Endothelial cell of umbilical vein (primary cell): ENCODE results near the gene CDK5. TPM values are rescaled to one million over a fixed set of nuclear protein-coding genes. Genes with fewer than 3 reads are reported as not detected.

Source experiments
- BruUV-seq: library from RNA; stranded (reverse); fragments of 400-500 nt; replicated peaks from 2 replicates; lab custom pipeline; 2021; lab: Mats Ljungman, UMichigan
- CTCF ChIA-PET: fragments of 300-600, 350-600 bp; sonication (Branson Sonifier 250); formaldehyde crosslinking; loops from one replicate; lab custom pipeline; 2021; ENCODE audit warnings: antibody characterized with exemption, inconsistent platforms; lab: Charles Lee
- POLR2A ChIA-PET: fragments of 300-600, 350-600 bp; sonication (Branson Sonifier 250); formaldehyde crosslinking; loops from one replicate; lab custom pipeline; 2021; ENCODE audit warnings: antibody characterized with exemption, inconsistent platforms; lab: Charles Lee
- DNase-seq: peaks from one replicate; pipeline ENCODE4 v3.0.0-alpha.2; 2011; ENCODE audit warnings: low read depth, low spot score
- FAIRE-seq: peaks from 2 replicates; lab custom pipeline; 2011; peaks lifted over from hg19 to GRCh38; lab: Jason Lieb, UNC
- H2AFZ ChIP-seq: 2 replicates; pipeline ENCODE4 v1.6.0; 2012; ENCODE audit warnings: low read depth, low read length, control low read depth, inconsistent platforms
- H3K27ac ChIP-seq: 2 replicates; pipeline ENCODE4 v1.5.1; 2011; ENCODE audit warnings: low read depth, mild to moderate bottlenecking, control low read depth, low read length, moderate library complexity; ENCODE audit not compliant: insufficient read depth
- H3K27me3 ChIP-seq, 2 experiments: 2 replicates each; pipeline versions ENCODE4 v1.6.0 to v1.6.1; 2011; ENCODE audit warnings: low read length in 2 of 2, mixed read lengths in 1 of 2; ENCODE audit not compliant: control insufficient read depth in 2 of 2, insufficient read depth in 2 of 2
- H3K36me3 ChIP-seq, 2 experiments: 2 replicates in 1 of 2; 3 replicates in 1 of 2; pipeline ENCODE4 v1.5.1; 2011; ENCODE audit warnings: low read length in 2 of 2, mild to moderate bottlenecking in 1 of 2, moderate library complexity in 1 of 2; ENCODE audit not compliant: control insufficient read depth in 2 of 2, insufficient read depth in 2 of 2; ENCODE audit errors: extremely low read depth in 1 of 2
- H3K4me1 ChIP-seq: 3 replicates; pipeline ENCODE4 v1.5.1; 2011; ENCODE audit warnings: mild to moderate bottlenecking, low read length; ENCODE audit not compliant: control insufficient read depth, insufficient read depth; ENCODE audit errors: extremely low read depth
- H3K4me2 ChIP-seq: 2 replicates; pipeline ENCODE4 v1.6.1; 2011; ENCODE audit warnings: low read length, control low read depth, mixed read lengths; ENCODE audit not compliant: insufficient read depth
- H3K4me3 ChIP-seq, 3 experiments: fragments of 200-600 bp in 1 of 3; sonication (generic), shearing (Covaris generic) in 1 of 3; replicated peaks in 1 of 3; 2 replicates each; pipeline ENCODE4 v1.5.1; 2011 to 2016; ENCODE audit warnings: control low read depth in 3 of 3, low read length in 3 of 3, mild to moderate bottlenecking in 2 of 3, inconsistent platforms in 1 of 3, low read depth in 1 of 3, moderate library complexity in 1 of 3; ENCODE audit not compliant: insufficient read depth in 1 of 3
- H3K79me2 ChIP-seq: 2 replicates; pipeline ENCODE4 v1.6.0; 2012; ENCODE audit warnings: low read length, inconsistent platforms; ENCODE audit not compliant: control insufficient read depth, insufficient read depth
- H3K9ac ChIP-seq: replicated peaks from 2 replicates; pipeline ENCODE3; 2011; ENCODE audit warnings: low read length, control low read depth; ENCODE audit not compliant: insufficient read depth; ENCODE audit errors: extremely low read depth
- H3K9me1 ChIP-seq: replicated peaks from 3 replicates; pipeline ENCODE4 v1.6.0; 2011; ENCODE audit warnings: mild to moderate bottlenecking, low read length; ENCODE audit not compliant: control insufficient read depth, insufficient read depth; ENCODE audit errors: extremely low read depth
- H3K9me3 ChIP-seq: replicated peaks from 2 replicates; pipeline ENCODE4 v1.5.1; 2012; ENCODE audit warnings: low read length, inconsistent platforms; ENCODE audit not compliant: control insufficient read depth, insufficient read depth
- H4K20me1 ChIP-seq: replicated peaks from 2 replicates; pipeline ENCODE3; 2011; ENCODE audit warnings: mild to moderate bottlenecking, low read length; ENCODE audit not compliant: control insufficient read depth, insufficient read depth; ENCODE audit errors: extremely low read depth
- CTCF ChIP-seq, 2 donors: IDR thresholded peaks; 1 replicate in 1 of 2; 2 replicates in 1 of 2; pipeline ENCODE4 v1.5.1; 2011; ENCODE audit warnings: low read length in 2 of 2, mild to moderate bottlenecking in 2 of 2, moderate library complexity in 2 of 2, control low read depth in 1 of 2, inconsistent platforms in 1 of 2, low read depth in 1 of 2; ENCODE audit not compliant: insufficient read depth in 1 of 2; ENCODE audit errors: extremely low read depth in 1 of 2
- EZH2 ChIP-seq: IDR thresholded peaks from 2 replicates; pipeline ENCODE4 v1.6.1; 2012; ENCODE audit warnings: borderline replicate concordance, low read depth, mild to moderate bottlenecking, moderate library complexity, low read length, inconsistent platforms; ENCODE audit not compliant: severe bottlenecking
- FOS ChIP-seq: IDR thresholded peaks from 2 replicates; pipeline ENCODE4 v1.6.1; 2011; ENCODE audit warnings: mild to moderate bottlenecking, low read length, moderate library complexity, borderline replicate concordance; ENCODE audit not compliant: insufficient read depth
- GATA2 ChIP-seq: IDR thresholded peaks from 2 replicates; pipeline ENCODE4 v1.7.0; 2011; ENCODE audit warnings: low read depth, mild to moderate bottlenecking, moderate library complexity, mixed read lengths, low read length; ENCODE audit not compliant: insufficient read length, insufficient read depth
- JUN ChIP-seq: IDR thresholded peaks from 2 replicates; pipeline ENCODE4 v1.6.1; 2011; ENCODE audit warnings: borderline replicate concordance, low read depth; ENCODE audit not compliant: insufficient read length, insufficient read depth
- MAX ChIP-seq: IDR thresholded peaks from 2 replicates; pipeline ENCODE4 v1.6.1; 2011; ENCODE audit not compliant: insufficient read depth, insufficient read length
- MYC ChIP-seq: IDR thresholded peaks from one replicate; pipeline ENCODE4 v1.6.1; 2011; ENCODE audit warnings: mild to moderate bottlenecking, low read depth, low read length
- POLR2A ChIP-seq: IDR thresholded peaks from 2 replicates; pipeline ENCODE4 v1.6.1; 2012; ENCODE audit warnings: low read depth, mild to moderate bottlenecking, control low read depth, low read length
- POLR2AphosphoS5 ChIP-seq: IDR thresholded peaks from 2 replicates; pipeline ENCODE4 v1.6.1; 2012; ENCODE audit warnings: low read depth, mild to moderate bottlenecking, control low read depth, low read length, moderate library complexity; ENCODE audit not compliant: insufficient read depth
- dilution Hi-C: fragments of 300-500 bp; cut with MboI; formaldehyde crosslinking; loops from one replicate; pipeline ENCODE4 v1.15.0; 2019; ENCODE audit warnings: low sequenced_read_pairs; ENCODE audit not compliant: extremely low pct_ligation_motif_present
- intact Hi-C: fragments of 100-400 bp; cut with micrococcal nuclease; formaldehyde crosslinking; loops from one replicate; pipeline ENCODE4 v1.10.0; 2022
- polyA plus RNA-seq, 4 experiments: library from polyadenylated mRNA; depleted of rRNA in 3 of 4; stranded (reverse) in 3 of 4; unstranded in 1 of 4; fragments of >200 nt; gene quantifications; 2 replicates each; pipeline versions ENCODE4 v1.2.1 to v1.2.3, GENCODE V29; 2011 to 2012; ENCODE audit warnings: missing spikeins in 1 of 4
- total RNA-seq: library from RNA; stranded (reverse); gene quantifications from 2 replicates; pipeline ENCODE4 v1.2.3, GENCODE V29; 2021

The CDK5 gene
- total and polyA plus RNA-seq, 2 donors (not counting 3 experiments of a cell fraction or from before 2014, with no cell fraction given): 16.5 to 38.3 TPM

- no peak overlapping the region for H3K27ac ChIP-seq
- POLR2A ChIA-PET: no interaction called here
- no TSS peak for BruUV-seq
- no peak overlapping the region for H3K9ac ChIP-seq
- intact Hi-C loops (no loop called here), dilution Hi-C loops (no loop called here)
- TF ChIP-seq JUN (no peak), CTCF (IDR thresholded peaks at IDR 0.05; ENCODE audit: extremely low read depth in 1 of 2, insufficient read depth in 1 of 2, low read depth in 1 of 2, low read length in 2 of 2) (no peak), FOS (no peak), EZH2 (no peak), POLR2A (no peak), GATA2 (no peak), MYC (no peak), MAX (no peak), POLR2AphosphoS5 (no peak)
- CTCF ChIA-PET: no interaction called here
- FAIRE-seq (no peak), DNase-seq (no peak)
- H2AFZ ChIP-seq: no peak overlapping the region
- no peaks in the 10 kb centered on the region for H3K9me1 ChIP-seq
- peaks cover 18 to 54% of the 10 kb centered on the region in 2 experiments for H3K36me3 ChIP-seq
- peaks cover 25% of the 10 kb centered on the region for H3K79me2 ChIP-seq
- H3K27me3 ChIP-seq: no peaks in the 10 kb centered on the region
- H3K4me3 ChIP-seq: no peak overlapping the region
- H4K20me1 ChIP-seq: no peaks in the 10 kb centered on the region
- no peak overlapping the region for H3K4me2 ChIP-seq
- no peaks in the 10 kb centered on the region for H3K9me3 ChIP-seq
- peaks cover 9% of the 10 kb centered on the region for H3K4me1 ChIP-seq
Measured at GRCh38 chr7:151065516-151065915, 7.8 kb upstream of the CDK5 start.
